ENCODE data around the gene SEC11C.

- TF ChIP-seq ZFP30 (CRISPR knock-in tag; IDR thresholded peaks at IDR 0.05): no peak
- TF ChIP-seq CSDC2 (CRISPR knock-in tag; IDR thresholded peaks at IDR 0.05): no peak
- TF ChIP-seq CREB5 (CRISPR knock-in tag; IDR thresholded peaks at IDR 0.05; ENCODE audit: low read depth): no peak
- TF ChIP-seq ZFP3 (CRISPR knock-in tag; IDR thresholded peaks at IDR 0.05): no peak
- no peak for TF ChIP-seq RARB (CRISPR knock-in tag; IDR thresholded peaks at IDR 0.05)
- TF ChIP-seq TCF4 (CRISPR knock-in tag; IDR thresholded peaks at IDR 0.05; ENCODE audit: borderline replicate concordance): no peak
- TF ChIP-seq PATZ1 (CRISPR knock-in tag; IDR thresholded peaks at IDR 0.05; ENCODE audit: borderline replicate concordance): no peak
- TF ChIP-seq ARNTL (CRISPR knock-in tag; IDR thresholded peaks at IDR 0.05; ENCODE audit: borderline replicate concordance, low read depth): no peak
- no peak for TF ChIP-seq TSHZ2 (CRISPR knock-in tag; IDR thresholded peaks at IDR 0.05)
- no peak for TF ChIP-seq TOX (CRISPR knock-in tag; IDR thresholded peaks at IDR 0.05; ENCODE audit: borderline replicate concordance)
- TF ChIP-seq ZC3H10 (CRISPR knock-in tag; IDR thresholded peaks at IDR 0.05): no peak
- TF ChIP-seq BACH2 (CRISPR knock-in tag; IDR thresholded peaks at IDR 0.05; ENCODE audit: borderline replicate concordance): no peak
These were observed 50.1 kb downstream of the SEC11C start for GRCh38 chr18:59189746-59190145.
